Left lung (tissue), 14 donors: ENCODE results near the gene IL22. TPM values are rescaled to one million over a fixed set of nuclear protein-coding genes. Genes with fewer than 3 reads are reported as not detected.

ENCODE experiments used
- ATAC-seq: fragments of 200-7000 bp; cut with Tn5 transposase; one replicate; pipeline ENCODE4 v1.9.1; 2020; ENCODE audit warnings: moderate library complexity
- DNase-seq, 4 donors: peaks; one replicate each; pipeline ENCODE4 v3.0.0-alpha.2; 2013 to 2020
- H3K27ac ChIP-seq, 2 donors: fragments of 200-600 bp; sonication (generic) in 1 of 2; one replicate each; pipeline versions ENCODE4 v1.5.0 to v1.8.0; 2020 to 2021
- H3K27me3 ChIP-seq, 2 donors: fragments of 200-600 bp; sonication (generic) in 1 of 2; one replicate each; pipeline versions ENCODE4 v1.5.0 to v1.8.0; 2020 to 2021
- H3K36me3 ChIP-seq, 2 donors: fragments of 200-600 bp; sonication (generic) in 1 of 2; one replicate each; pipeline versions ENCODE4 v1.5.0 to v1.8.0; 2020 to 2021
- H3K4me1 ChIP-seq, 2 donors: fragments of 200-600 bp; one replicate each; pipeline ENCODE4 v1.8.0; 2021
- H3K4me3 ChIP-seq, 2 donors: fragments of 200-600 bp; sonication (generic) in 1 of 2; one replicate each; pipeline versions ENCODE4 v1.5.0 to v1.8.0; 2020 to 2021; ENCODE audit warnings: mild to moderate bottlenecking in 1 of 2
- H3K9me3 ChIP-seq, 2 donors: fragments of 200-600 bp; sonication (generic) in 1 of 2; one replicate each; pipeline versions ENCODE4 v1.5.0 to v1.8.0; 2020 to 2021
- intact Hi-C, 2 donors: fragments of 100-400 bp; cut with DNase I; formaldehyde crosslinking; loops; one replicate each; pipeline versions ENCODE4 v1.11.2 to v1.14.2; 2022
- long read RNA-seq, 12 donors: library from polyadenylated mRNA in 2 of 12; unstranded in 2 of 12; transcript quantifications; one replicate each; pipeline ENCODE4 v2.0.0 and lab custom pipeline, GENCODE V29; 2019 to 2026
- polyA plus RNA-seq, 6 donors: library from polyadenylated mRNA; unstranded; fragments of 120-200 nt; gene quantifications; one replicate each; pipeline ENCODE4 v1.2.1, GENCODE V29; 2013; ENCODE audit not compliant: insufficient read length in 6 of 6
- total RNA-seq, 2 donors: library from RNA; stranded (reverse); fragmentation: NEBNext Ultra II Directional; extraction: Animal tissue kit (Norgen Biotek cat#: 25700); gene quantifications; one replicate each; pipeline ENCODE4 v1.2.1, GENCODE V29; 2021
- TF ChIP-seq, protein P1 (sequence below), 2 donors: fragments of 200-600 bp; sonication (generic) in 1 of 2; IDR thresholded peaks; one replicate each; pipeline versions ENCODE4 v1.5.0 to v1.8.0; 2021; ENCODE audit warnings: antibody characterized with exemption in 2 of 2
- donor health status: DM: no; HTN: yes; CAD: no.
- donor health status: DM: no; HTN: no; CAD: no.

Gene IL22
- total RNA-seq, result not detected
- not detected for polyA plus RNA-seq
- long read RNA-seq, donor 1, result 0 reads
- long read RNA-seq, donor 2, result 0 reads
- long read RNA-seq, donor 3, result 0 reads
- long read RNA-seq, donor 4, result 0 reads
- long read RNA-seq, donor 5, result 0 reads
- long read RNA-seq, donor 6, result 0 reads
- long read RNA-seq, donor 7, result 0 reads
- long read RNA-seq, donor 8, result 0 reads
- long read RNA-seq, donor 9, result 0 reads
- long read RNA-seq, donor 10, result 0 reads
- long read RNA-seq, donor 11, result 0 reads
- long read RNA-seq, donor 12, result 0 reads

DNA sequence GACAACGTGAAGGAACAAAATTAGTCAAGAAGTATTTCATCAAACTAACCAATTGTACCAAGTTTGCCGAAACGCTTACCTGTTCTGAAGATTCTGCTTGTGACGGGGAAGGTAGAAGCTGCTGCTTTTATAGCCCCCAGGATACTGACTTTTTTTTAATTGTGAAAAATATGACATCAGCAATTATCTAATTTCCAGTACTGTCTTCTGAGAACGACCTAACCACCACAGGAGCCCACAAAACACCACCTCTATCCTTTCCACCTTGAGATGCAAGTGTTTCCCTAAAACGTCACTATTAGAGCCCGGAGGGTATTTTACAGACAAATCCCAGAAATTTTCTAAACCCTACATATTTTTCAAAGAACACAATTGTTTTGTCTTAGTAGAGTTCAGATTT is at the start of gene IL22:
IL22 (minus strand) TSS at position 101 of the 400 bp plus-strand sequence. CDS start 156 bp downstream, outside the sequence.
- Histone ChIP-seq H3K36me3 (no peaks in the 10 kb centered on the region), H3K4me3 (no peak within 1 kb of the TSS), H3K4me1 (no peaks in the 10 kb centered on the region), H3K27ac (no peak within 1 kb of the TSS), H3K9me3 (no peaks in the 10 kb centered on the region), H3K27me3 (no peaks in the 10 kb centered on the region)
- intact Hi-C loops, result no loop called here
- TF ChIP-seq, protein P1, sequence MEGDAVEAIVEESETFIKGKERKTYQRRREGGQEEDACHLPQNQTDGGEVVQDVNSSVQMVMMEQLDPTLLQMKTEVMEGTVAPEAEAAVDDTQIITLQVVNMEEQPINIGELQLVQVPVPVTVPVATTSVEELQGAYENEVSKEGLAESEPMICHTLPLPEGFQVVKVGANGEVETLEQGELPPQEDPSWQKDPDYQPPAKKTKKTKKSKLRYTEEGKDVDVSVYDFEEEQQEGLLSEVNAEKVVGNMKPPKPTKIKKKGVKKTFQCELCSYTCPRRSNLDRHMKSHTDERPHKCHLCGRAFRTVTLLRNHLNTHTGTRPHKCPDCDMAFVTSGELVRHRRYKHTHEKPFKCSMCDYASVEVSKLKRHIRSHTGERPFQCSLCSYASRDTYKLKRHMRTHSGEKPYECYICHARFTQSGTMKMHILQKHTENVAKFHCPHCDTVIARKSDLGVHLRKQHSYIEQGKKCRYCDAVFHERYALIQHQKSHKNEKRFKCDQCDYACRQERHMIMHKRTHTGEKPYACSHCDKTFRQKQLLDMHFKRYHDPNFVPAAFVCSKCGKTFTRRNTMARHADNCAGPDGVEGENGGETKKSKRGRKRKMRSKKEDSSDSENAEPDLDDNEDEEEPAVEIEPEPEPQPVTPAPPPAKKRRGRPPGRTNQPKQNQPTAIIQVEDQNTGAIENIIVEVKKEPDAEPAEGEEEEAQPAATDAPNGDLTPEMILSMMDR (IDR thresholded peaks at IDR 0.05), result no peak
- ATAC-seq, result no peak
- no peak for DNase-seq

GRCh38 chr12:68297929-68298328 is 44.5 kb upstream of the IL22 start:
- Histone ChIP-seq H3K36me3 (peaks cover 0 to 36% of the 10 kb centered on the region in 2 donors), H3K4me1 (peaks cover 0 to 5% of the 10 kb centered on the region in 2 donors), H3K27ac (no peak overlapping the region), H3K9me3 (no peaks in the 10 kb centered on the region), H3K27me3 (no peaks in the 10 kb centered on the region), H3K4me3 (no peak overlapping the region)
- TF ChIP-seq, protein P1 (IDR thresholded peaks at IDR 0.05), result no peak
- intact Hi-C loops, result no loop called here
- no peak for DNase-seq
- ATAC-seq, result no peak

GRCh38 chr12:68294251-68294650 is 40.8 kb upstream of the IL22 start:
- H3K9me3 ChIP-seq, result no peaks in the 10 kb centered on the region
- H3K4me3 ChIP-seq, result no peak overlapping the region
- TF ChIP-seq, protein P1 (IDR thresholded peaks at IDR 0.05), result no peak
- DNase-seq, result no peak
- peaks cover 0 to 18% of the 10 kb centered on the region in 2 donors for H3K36me3 ChIP-seq
- no peak overlapping the region for H3K27ac ChIP-seq
- intact Hi-C loops, result no loop called here
- no peaks in the 10 kb centered on the region for H3K27me3 ChIP-seq
- peaks cover 0 to 5% of the 10 kb centered on the region in 2 donors for H3K4me1 ChIP-seq
- no peak for ATAC-seq

- DNase-seq, result no peak
- no peak overlapping the region for H3K27ac ChIP-seq
- H3K9me3 ChIP-seq, result no peaks in the 10 kb centered on the region
- TF ChIP-seq, protein P1 (IDR thresholded peaks at IDR 0.05), result no peak
- H3K4me3 ChIP-seq, result no peak overlapping the region
- no peak for ATAC-seq
- H3K27me3 ChIP-seq, result no peaks in the 10 kb centered on the region
- H3K36me3 ChIP-seq, result peaks cover 0 to 16% of the 10 kb centered on the region in 2 donors
- peaks cover 0 to 5% of the 10 kb centered on the region in 2 donors for H3K4me1 ChIP-seq
- intact Hi-C loops, result no loop called here
Measured at GRCh38 chr12:68293347-68293746, 39.9 kb upstream of the IL22 start.

GRCh38 chr12:68292151-68292943 is 38.9 kb upstream of the IL22 start:
- Histone ChIP-seq H3K4me1 (peaks cover 0 to 5% of the 10 kb centered on the region in 2 donors), H3K9me3 (no peaks in the 10 kb centered on the region), H3K36me3 (peaks cover 0 to 14% of the 10 kb centered on the region in 2 donors), H3K4me3 (no peak overlapping the region), H3K27ac (no peak overlapping the region), H3K27me3 (no peaks in the 10 kb centered on the region)
- ATAC-seq (no peak), DNase-seq (no peak)
- intact Hi-C loops, result no loop called here
- TF ChIP-seq, protein P1 (IDR thresholded peaks at IDR 0.05), result no peak
